ENCODE measurements around the gene CACNA2D4.

DNA sequence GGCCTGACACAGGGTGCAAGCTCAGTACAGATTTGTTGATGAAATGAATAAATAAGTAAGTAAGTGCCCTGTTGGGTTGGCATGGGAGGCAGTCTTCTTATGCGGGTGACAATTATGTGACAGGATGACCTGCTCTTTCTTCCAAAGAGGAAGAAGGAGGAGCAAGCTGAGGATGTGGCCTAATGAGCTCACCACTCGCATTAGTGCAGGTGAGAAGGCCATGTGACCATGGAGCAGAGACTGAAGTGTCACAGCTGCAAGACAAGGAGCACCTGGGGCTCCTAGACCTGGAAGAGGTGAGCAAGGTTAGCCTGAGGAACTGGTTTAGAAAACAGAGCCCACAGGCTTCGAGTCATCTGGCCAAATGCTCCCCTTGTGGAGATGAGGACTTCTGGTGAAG, 63.2 kb downstream of the CACNA2D4 start:
- TF ChIP-seq FOXK2 (IDR thresholded peaks at IDR 0.05) = no peak
- TF ChIP-seq NFRKB (IDR thresholded peaks at IDR 0.05) = no peak
- TF ChIP-seq BHLHE40 (IDR thresholded peaks at IDR 0.05; ENCODE audit: borderline replicate concordance) = no peak
- no peak for TF ChIP-seq LEF1 (IDR thresholded peaks at IDR 0.05; ENCODE audit: borderline replicate concordance)

Measured in HEK293T (cell line).